ENCODE data around the gene TANGO2. TPM values are rescaled to one million over a fixed set of nuclear protein-coding genes. Genes with fewer than 3 reads are reported as not detected.

Gene TANGO2
- total RNA-seq, 2 donors from 2014 or later = 10.5 to 19.7 TPM

- H3K36me3 ChIP-seq (replicated peaks in 1 of 2; ENCODE audit: insufficient read depth in 1 of 2, low read depth in 2 of 2) = no peaks in the 10 kb centered on the region
- intact Hi-C loops (cut with DNase I) = no loop called here
- no peak for DNase-seq
- no peaks in the 10 kb centered on the region for H3K27me3 ChIP-seq
- TF ChIP-seq CTCF (IDR thresholded peaks at IDR 0.05) (no peak), POLR2A (IDR thresholded peaks at IDR 0.05) (no peak)
- no peak overlapping the region for H3K4me3 ChIP-seq
- no peak for ATAC-seq
- 75 to 83% methylated on average over 3 of the region's 3 CpGs for WGBS, 2 donors
- H3K9me3 ChIP-seq = no peaks in the 10 kb centered on the region
- no peak overlapping the region for H3K27ac ChIP-seq
- peaks cover 22% of the 10 kb centered on the region for H3K4me1 ChIP-seq
These were observed 31.2 kb upstream of the TANGO2 start for GRCh38 chr22:19989725-19990067.

GRCh38 chr22:19990188-19990587 is 30.7 kb upstream of the TANGO2 start:
- H3K9me3 ChIP-seq = no peaks in the 10 kb centered on the region
- peaks cover 17% of the 10 kb centered on the region for H3K4me1 ChIP-seq
- ATAC-seq (no peak), DNase-seq (no peak)
- H3K4me3 ChIP-seq = no peak overlapping the region
- TF ChIP-seq CTCF (IDR thresholded peaks at IDR 0.05) (no peak), POLR2A (IDR thresholded peaks at IDR 0.05) (no peak)
- WGBS, 2 donors = 50 to 100% methylated on average over 2 of the region's 2 CpGs
- intact Hi-C loops (cut with DNase I) = no loop called here
- no peaks in the 10 kb centered on the region for H3K36me3 ChIP-seq (replicated peaks in 1 of 2; ENCODE audit: insufficient read depth in 1 of 2, low read depth in 2 of 2)
- H3K27ac ChIP-seq = no peak overlapping the region
- H3K27me3 ChIP-seq = no peaks in the 10 kb centered on the region

GRCh38 chr22:19990609-19991394 is 30.1 kb upstream of the TANGO2 start:
- ATAC-seq (no peak), DNase-seq (no peak)
- WGBS, 2 donors = 92 to 93% methylated on average over 13 to 14 of the region's 20 CpGs
- intact Hi-C loops (cut with DNase I) = no loop called here
- no peaks in the 10 kb centered on the region for H3K27me3 ChIP-seq
- TF ChIP-seq POLR2A (IDR thresholded peaks at IDR 0.05) (no peak), CTCF (IDR thresholded peaks at IDR 0.05) (no peak)
- no peaks in the 10 kb centered on the region for H3K9me3 ChIP-seq
- H3K36me3 ChIP-seq (replicated peaks in 1 of 2; ENCODE audit: insufficient read depth in 1 of 2, low read depth in 2 of 2) = no peaks in the 10 kb centered on the region
- no peak overlapping the region for H3K27ac ChIP-seq
- H3K4me3 ChIP-seq = no peak overlapping the region
- peaks cover 11% of the 10 kb centered on the region for H3K4me1 ChIP-seq

GRCh38 chr22:19991395-19991644 is 29.6 kb upstream of the TANGO2 start:
- ATAC-seq (no peak), DNase-seq (no peak)
- Histone ChIP-seq H3K27ac (no peak overlapping the region), H3K27me3 (no peaks in the 10 kb centered on the region), H3K36me3 (replicated peaks in 1 of 2; ENCODE audit: insufficient read depth in 1 of 2, low read depth in 2 of 2) (no peaks in the 10 kb centered on the region), H3K9me3 (no peaks in the 10 kb centered on the region), H3K4me1 (peaks cover 6% of the 10 kb centered on the region), H3K4me3 (no peak overlapping the region)
- TF ChIP-seq CTCF (IDR thresholded peaks at IDR 0.05) = no peak
- TF ChIP-seq POLR2A (IDR thresholded peaks at IDR 0.05) = no peak
- intact Hi-C loops (cut with DNase I) = no loop called here

Data from body of pancreas (tissue), 4 donors.